Measurements from ENCODE around the gene DICER1.

Gene DICER1

GRCh38 chr14:95054346-95055280 is 102.7 kb downstream of the DICER1 start:
- peak overlapping the region; percentile 79; the same call in 1 of the 2 replicates for H3K27ac ChIP-seq
- no peak for TF ChIP-seq CTCF (conservative IDR thresholded peaks at IDR 0.05)

GRCh38 chr14:95052016-95052585 is 105.2 kb downstream of the DICER1 start:
- no peak for TF ChIP-seq CTCF (conservative IDR thresholded peaks at IDR 0.05)
- H3K27ac ChIP-seq: no peak overlapping the region

- no peak overlapping the region for H3K27ac ChIP-seq
- no peak for TF ChIP-seq CTCF (conservative IDR thresholded peaks at IDR 0.05)
Measured at GRCh38 chr14:95049952-95050351, 107.4 kb downstream of the DICER1 start.

GRCh38 chr14:95048771-95049312 is 108.5 kb downstream of the DICER1 start:
- H3K27ac ChIP-seq: no peak overlapping the region
- no peak for TF ChIP-seq CTCF (conservative IDR thresholded peaks at IDR 0.05)

GRCh38 chr14:95047754-95048153 is 109.6 kb downstream of the DICER1 start:
- no peak for TF ChIP-seq CTCF (conservative IDR thresholded peaks at IDR 0.05)
- H3K27ac ChIP-seq: peak overlapping the region; percentile 67

GRCh38 chr14:95046711-95047681 is 110.3 kb downstream of the DICER1 start:
- peak overlapping the region; percentile 67 for H3K27ac ChIP-seq
- no peak for TF ChIP-seq CTCF (conservative IDR thresholded peaks at IDR 0.05)

Data from VCaP (cell line).